ENCODE results near the gene NDRG2.

Gene NDRG2

GRCh38 chr14:21036751-21037150, 11.9 kb upstream of the NDRG2 start:
- Histone ChIP-seq H3K9me3 (ENCODE audit: low read length) (no peaks in the 10 kb centered on the region), H3K27me3 (ENCODE audit: insufficient read depth, low read length) (peaks cover 30% of the 10 kb centered on the region), H2AFZ (ENCODE audit: low read depth, low read length) (no peak overlapping the region), H3K4me1 (ENCODE audit: insufficient read depth, low read length) (peaks cover 3% of the 10 kb centered on the region), H3K36me3 (ENCODE audit: insufficient read depth, low read length) (no peaks in the 10 kb centered on the region), H3K4me3 (ENCODE audit: low read length) (no peak overlapping the region)

GRCh38 chr14:21034707-21035106, 9.8 kb upstream of the NDRG2 start, which contains the start of gene RNASE13:
TSS of gene RNASE13 (minus strand) at chr14:21034807. CDS start at chr14:21034288, 519 bp downstream.
- Histone ChIP-seq H3K9me3 (ENCODE audit: low read length) (no peaks in the 10 kb centered on the region), H3K4me1 (ENCODE audit: insufficient read depth, low read length) (peaks cover under 1% of the 10 kb centered on the region), H2AFZ (ENCODE audit: low read depth, low read length) (no peak within 1 kb of the TSS), H3K36me3 (ENCODE audit: insufficient read depth, low read length) (no peaks in the 10 kb centered on the region), H3K4me3 (ENCODE audit: low read length) (no peak within 1 kb of the TSS), H3K27me3 (ENCODE audit: insufficient read depth, low read length) (peaks cover 48% of the 10 kb centered on the region)

GRCh38 chr14:21033133-21033698, 8.4 kb upstream of the NDRG2 start:
- peaks cover 49% of the 10 kb centered on the region for H3K27me3 ChIP-seq (ENCODE audit: insufficient read depth, low read length)
- no peak overlapping the region for H2AFZ ChIP-seq (ENCODE audit: low read depth, low read length)
- H3K4me3 ChIP-seq (ENCODE audit: low read length) = no peak overlapping the region
- H3K4me1 ChIP-seq (ENCODE audit: insufficient read depth, low read length) = no peaks in the 10 kb centered on the region
- H3K36me3 ChIP-seq (ENCODE audit: insufficient read depth, low read length) = no peaks in the 10 kb centered on the region
- H3K9me3 ChIP-seq (ENCODE audit: low read length) = no peaks in the 10 kb centered on the region

- no peak overlapping the region for H3K4me3 ChIP-seq (ENCODE audit: low read length)
- no peaks in the 10 kb centered on the region for H3K4me1 ChIP-seq (ENCODE audit: insufficient read depth, low read length)
- no peaks in the 10 kb centered on the region for H3K9me3 ChIP-seq (ENCODE audit: low read length)
- peaks cover 51% of the 10 kb centered on the region for H3K27me3 ChIP-seq (ENCODE audit: insufficient read depth, low read length)
- H2AFZ ChIP-seq (ENCODE audit: low read depth, low read length) = no peak overlapping the region
- no peaks in the 10 kb centered on the region for H3K36me3 ChIP-seq (ENCODE audit: insufficient read depth, low read length)
Measured at GRCh38 chr14:21032326-21033132, 7.7 kb upstream of the NDRG2 start.

- Histone ChIP-seq H3K36me3 (ENCODE audit: insufficient read depth, low read length) (no peaks in the 10 kb centered on the region), H2AFZ (ENCODE audit: low read depth, low read length) (no peak overlapping the region), H3K27me3 (ENCODE audit: insufficient read depth, low read length) (peaks cover 61% of the 10 kb centered on the region), H3K4me1 (ENCODE audit: insufficient read depth, low read length) (no peaks in the 10 kb centered on the region), H3K4me3 (ENCODE audit: low read length) (no peak overlapping the region), H3K9me3 (ENCODE audit: low read length) (no peaks in the 10 kb centered on the region)
Measured at GRCh38 chr14:21030531-21030930, 5.7 kb upstream of the NDRG2 start.

- H3K4me3 ChIP-seq (ENCODE audit: low read length) = no peak within 1 kb of the TSS
- no peak within 1 kb of the TSS for H2AFZ ChIP-seq (ENCODE audit: low read depth, low read length)
- H3K36me3 ChIP-seq (ENCODE audit: insufficient read depth, low read length) = no peaks in the 10 kb centered on the region
- H3K27me3 ChIP-seq (ENCODE audit: insufficient read depth, low read length) = peaks cover 63% of the 10 kb centered on the region
- H3K4me1 ChIP-seq (ENCODE audit: insufficient read depth, low read length) = peaks cover 4% of the 10 kb centered on the region
- no peaks in the 10 kb centered on the region for H3K9me3 ChIP-seq (ENCODE audit: low read length)
Measured at GRCh38 chr14:21029917-21030316, 5.1 kb upstream of the NDRG2 start, which contains the start of gene TPPP2. TSS of gene TPPP2 (plus strand) at chr14:21030217. CDS start at chr14:21030582, 365 bp downstream.

GRCh38 chr14:21026988-21027315, 2.1 kb upstream of the NDRG2 start:
- H3K4me3 ChIP-seq (ENCODE audit: low read length) = no peak overlapping the region
- H3K4me1 ChIP-seq (ENCODE audit: insufficient read depth, low read length) = peaks cover 10% of the 10 kb centered on the region
- no peaks in the 10 kb centered on the region for H3K36me3 ChIP-seq (ENCODE audit: insufficient read depth, low read length)
- H3K27me3 ChIP-seq (ENCODE audit: insufficient read depth, low read length) = peaks cover 71% of the 10 kb centered on the region
- H3K9me3 ChIP-seq (ENCODE audit: low read length) = no peaks in the 10 kb centered on the region
- no peak overlapping the region for H2AFZ ChIP-seq (ENCODE audit: low read depth, low read length)

- Histone ChIP-seq H3K4me3 (ENCODE audit: low read length) (no peak overlapping the region), H3K9me3 (ENCODE audit: low read length) (no peaks in the 10 kb centered on the region), H2AFZ (ENCODE audit: low read depth, low read length) (no peak overlapping the region), H3K27me3 (ENCODE audit: insufficient read depth, low read length) (peaks cover 72% of the 10 kb centered on the region), H3K4me1 (ENCODE audit: insufficient read depth, low read length) (peaks cover 10% of the 10 kb centered on the region), H3K36me3 (ENCODE audit: insufficient read depth, low read length) (no peaks in the 10 kb centered on the region)
Measured at GRCh38 chr14:21026274-21026987, 1.6 kb upstream of the NDRG2 start.

- Histone ChIP-seq H3K4me3 (ENCODE audit: low read length) (peak overlapping the region; percentile 29), H3K27me3 (ENCODE audit: insufficient read depth, low read length) (peaks cover 66% of the 10 kb centered on the region), H3K4me1 (ENCODE audit: insufficient read depth, low read length) (peaks cover 10% of the 10 kb centered on the region), H2AFZ (ENCODE audit: low read depth, low read length) (no peak overlapping the region), H3K36me3 (ENCODE audit: insufficient read depth, low read length) (no peaks in the 10 kb centered on the region), H3K9me3 (ENCODE audit: low read length) (no peaks in the 10 kb centered on the region)
Measured at GRCh38 chr14:21025371-21026273, 761 bp upstream of the NDRG2 start.

- H3K4me3 ChIP-seq (ENCODE audit: low read length) = peak overlapping the region; percentile 41
- H3K4me1 ChIP-seq (ENCODE audit: insufficient read depth, low read length) = peaks cover 10% of the 10 kb centered on the region
- H3K36me3 ChIP-seq (ENCODE audit: insufficient read depth, low read length) = no peaks in the 10 kb centered on the region
- no peaks in the 10 kb centered on the region for H3K9me3 ChIP-seq (ENCODE audit: low read length)
- H3K27me3 ChIP-seq (ENCODE audit: insufficient read depth, low read length) = peaks cover 57% of the 10 kb centered on the region
- peak overlapping the region; percentile 69 for H2AFZ ChIP-seq (ENCODE audit: low read depth, low read length)
Measured at GRCh38 chr14:21023817-21024584, 860 bp downstream of the NDRG2 start.

- no peak overlapping the region for H3K4me3 ChIP-seq (ENCODE audit: low read length)
- no peak overlapping the region for H2AFZ ChIP-seq (ENCODE audit: low read depth, low read length)
- H3K9me3 ChIP-seq (ENCODE audit: low read length) = no peaks in the 10 kb centered on the region
- H3K27me3 ChIP-seq (ENCODE audit: insufficient read depth, low read length) = peaks cover 57% of the 10 kb centered on the region
- no peaks in the 10 kb centered on the region for H3K36me3 ChIP-seq (ENCODE audit: insufficient read depth, low read length)
- peaks cover 10% of the 10 kb centered on the region for H3K4me1 ChIP-seq (ENCODE audit: insufficient read depth, low read length)
Measured at GRCh38 chr14:21023174-21023573, 1.7 kb downstream of the NDRG2 start.

- H3K4me3 ChIP-seq (ENCODE audit: low read length) = no peak overlapping the region
- H3K4me1 ChIP-seq (ENCODE audit: insufficient read depth, low read length) = peaks cover 10% of the 10 kb centered on the region
- H3K36me3 ChIP-seq (ENCODE audit: insufficient read depth, low read length) = no peaks in the 10 kb centered on the region
- H3K27me3 ChIP-seq (ENCODE audit: insufficient read depth, low read length) = peaks cover 57% of the 10 kb centered on the region
- H2AFZ ChIP-seq (ENCODE audit: low read depth, low read length) = no peak overlapping the region
- H3K9me3 ChIP-seq (ENCODE audit: low read length) = no peaks in the 10 kb centered on the region
Measured at GRCh38 chr14:21022686-21023085, 2.2 kb downstream of the NDRG2 start.

Measured in neuron (in vitro differentiated cells).